Hepatic stellate cell (primary cell): ENCODE measurements around the gene CLIC1.

Experiments used
- DNase-seq: peaks from one replicate; pipeline ENCODE4 v3.0.0; 2011; ENCODE audit warnings: low spot score

CLIC1 gene

DNA sequence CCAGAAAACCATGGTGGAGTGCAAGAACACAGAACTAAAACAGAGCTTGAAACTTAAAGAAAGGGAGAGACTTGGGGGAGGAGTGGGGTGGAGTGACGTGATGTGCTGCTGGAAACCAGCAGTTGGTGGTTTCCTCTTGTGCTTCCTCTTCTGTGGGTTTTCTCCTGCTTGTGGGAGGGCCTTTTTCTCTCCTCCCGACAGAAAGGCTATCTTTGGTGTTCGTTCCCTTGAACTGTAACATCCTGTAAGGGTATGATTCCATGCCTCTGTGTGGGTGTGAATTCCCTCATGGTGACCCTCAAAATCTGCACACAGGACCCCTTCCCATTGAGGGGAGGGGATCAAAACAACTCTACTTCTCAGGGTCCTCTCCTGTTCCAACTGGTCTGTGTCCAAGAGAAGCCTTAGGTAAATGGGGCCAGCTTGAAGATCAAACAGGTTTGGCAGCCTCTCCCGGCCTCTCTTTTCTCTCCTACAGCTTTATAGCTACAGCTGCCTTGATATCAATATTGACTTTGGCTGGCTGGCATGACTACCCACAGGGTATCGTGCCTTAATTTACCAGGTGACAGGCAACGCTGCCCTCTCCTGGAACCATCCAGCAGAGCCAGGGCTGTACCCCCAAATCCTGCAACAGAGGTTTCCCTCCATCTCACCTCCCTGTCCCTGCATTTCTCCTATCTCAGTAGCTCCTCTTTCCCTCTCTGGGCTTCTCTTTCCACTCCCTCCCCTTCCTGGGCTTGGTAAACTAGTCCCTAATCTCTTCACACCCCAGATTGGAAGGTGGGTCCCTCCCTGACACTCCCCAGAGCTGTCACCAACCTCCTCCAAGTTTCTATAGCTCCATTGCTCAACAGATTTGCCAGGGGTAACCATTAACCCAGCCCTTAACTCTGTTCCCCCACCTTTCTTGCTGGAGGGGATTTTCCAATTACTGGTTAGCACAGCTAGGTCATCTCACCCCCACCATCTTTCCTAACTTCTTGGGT, 2.0 kb upstream of the CLIC1 start:
- peak; percentile 86 for DNase-seq

DNA sequence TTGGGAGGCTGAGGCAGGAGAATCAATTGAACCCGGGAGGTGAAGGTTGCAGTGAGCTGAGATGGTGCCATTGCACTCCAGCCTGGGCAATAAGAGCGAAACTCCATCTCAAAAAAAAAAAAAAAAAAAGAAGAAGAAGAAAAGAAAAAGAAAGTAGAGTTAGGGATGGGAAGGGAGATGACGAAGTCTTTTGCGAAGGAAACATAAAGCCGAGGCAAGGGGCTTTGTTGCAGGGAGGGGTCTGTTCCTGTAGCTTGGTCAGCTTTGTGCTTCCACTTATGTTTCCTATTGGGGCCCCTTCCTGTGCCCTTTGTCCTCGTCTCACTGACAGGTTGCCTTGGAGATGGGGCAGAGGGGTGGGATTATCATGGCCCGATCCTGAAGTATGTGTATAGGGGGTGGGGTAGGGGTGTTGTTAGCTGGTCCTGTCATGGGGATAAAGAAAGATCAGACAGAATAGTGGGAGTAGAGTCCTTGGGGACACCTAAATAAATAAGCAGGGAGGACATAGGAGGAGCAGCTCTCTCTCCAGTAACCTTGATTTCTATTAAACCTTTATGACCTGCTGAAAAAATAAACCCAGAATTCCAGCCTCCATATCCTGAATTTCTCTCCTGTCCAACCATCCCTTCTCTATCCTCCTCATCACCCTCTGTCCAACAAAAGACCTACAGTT, 1.1 kb upstream of the CLIC1 start:
- no peak for DNase-seq

DNA sequence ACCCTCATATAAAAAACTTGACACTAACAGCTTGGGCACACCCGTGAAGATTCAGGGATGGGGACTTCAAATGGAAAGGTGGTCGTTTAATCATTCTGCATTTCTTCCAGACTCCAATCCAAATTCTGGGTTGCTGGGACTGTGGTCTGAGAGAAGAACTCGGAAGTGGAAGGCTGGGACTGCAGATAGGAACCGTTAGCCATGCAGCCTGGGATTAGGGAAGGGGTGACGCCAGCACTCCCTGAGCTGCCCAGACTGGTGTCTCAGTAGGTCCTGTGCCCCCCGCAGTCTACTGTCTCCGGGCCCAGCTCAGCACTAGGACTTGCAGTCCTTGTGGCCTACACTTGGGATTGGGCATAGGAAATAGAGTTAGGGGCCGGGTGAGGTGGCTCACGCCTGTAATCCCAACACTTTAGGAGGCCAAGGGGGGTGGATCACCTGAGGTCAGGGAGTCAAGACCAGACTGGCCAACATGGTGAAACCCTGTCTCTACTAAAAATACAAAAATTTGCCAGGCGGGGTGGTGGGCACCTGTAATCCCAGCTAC, 511 bp upstream of the CLIC1 start:
- no peak for DNase-seq

DNA sequence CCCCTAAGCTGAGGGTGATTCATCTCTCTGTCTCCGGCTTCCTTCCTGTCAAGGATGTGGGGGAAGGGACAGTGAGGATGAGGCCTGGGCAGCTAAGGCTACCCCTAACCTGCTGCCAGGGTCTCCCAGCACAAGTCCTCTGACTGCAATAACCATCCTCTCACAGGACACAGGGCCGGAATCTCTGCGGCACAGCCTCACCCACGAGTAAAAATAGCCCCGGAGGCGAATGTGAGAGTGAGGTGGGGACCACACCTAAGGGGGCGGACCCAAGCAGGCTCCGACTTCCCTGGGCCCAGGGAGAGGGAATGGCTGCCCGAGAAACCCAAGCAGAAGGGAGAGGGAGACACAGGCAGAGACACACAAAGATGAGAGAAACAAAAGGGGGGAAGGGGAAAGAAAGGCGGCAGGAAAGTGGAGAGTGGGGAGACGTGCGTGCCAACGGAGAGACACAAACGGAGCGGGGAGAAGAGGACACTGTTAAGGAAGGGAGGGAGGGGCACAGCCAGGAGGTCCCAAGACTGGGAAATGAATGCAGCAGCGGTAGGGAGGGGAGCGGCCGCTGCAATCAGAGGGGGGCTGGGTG, 1.4 kb downstream of the CLIC1 start:
- peak; percentile 81 for DNase-seq

DNA sequence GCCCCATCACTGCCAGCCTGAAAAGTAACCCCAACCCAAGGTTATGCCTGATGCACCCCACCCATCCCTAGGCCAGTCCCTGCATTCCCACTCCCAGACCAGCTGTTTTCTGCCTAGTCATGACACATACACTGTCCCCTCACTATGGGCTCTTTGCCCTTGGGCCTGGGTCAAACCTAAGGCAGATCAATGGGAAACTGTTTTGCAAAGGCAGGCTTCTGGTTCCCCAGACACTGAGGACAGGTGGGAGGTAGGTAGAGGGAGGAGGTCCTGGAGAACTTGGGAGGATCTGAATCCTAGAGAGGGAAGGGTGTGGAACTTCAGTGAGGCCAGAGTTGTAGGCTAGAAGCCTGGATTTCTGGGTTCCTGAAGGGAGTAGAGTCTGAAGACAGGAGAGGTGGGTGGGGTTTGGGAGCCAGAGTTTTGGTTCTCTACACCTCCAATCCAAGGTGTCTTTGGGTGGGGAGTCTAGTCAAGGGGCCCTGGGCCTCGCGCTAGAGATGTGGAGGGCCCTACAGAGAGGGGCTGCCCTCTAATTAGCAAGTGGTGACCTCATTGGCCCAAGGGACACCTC, 2.0 kb downstream of the CLIC1 start:
- DNase-seq: no peak

DNA sequence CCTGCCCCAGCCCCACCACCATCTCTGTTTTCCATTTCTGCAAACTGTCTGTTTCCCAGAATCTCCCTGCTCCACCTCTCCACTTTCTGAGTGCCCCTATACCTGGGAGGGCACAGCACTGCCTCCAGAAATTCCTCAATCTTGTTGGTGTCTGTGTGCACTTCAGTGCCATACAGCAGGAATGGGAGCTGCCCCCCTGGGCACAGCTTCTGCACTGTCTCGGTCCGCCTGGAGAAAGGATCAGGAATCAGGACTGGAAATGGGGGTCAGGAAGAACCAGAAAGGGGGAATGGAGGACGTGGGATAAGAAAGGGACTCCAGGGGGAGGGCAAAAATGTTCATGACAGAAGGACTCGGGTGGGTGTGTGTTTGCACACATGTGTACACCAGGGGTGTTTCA, 2.6 kb downstream of the CLIC1 start:
- no peak for DNase-seq

DNA sequence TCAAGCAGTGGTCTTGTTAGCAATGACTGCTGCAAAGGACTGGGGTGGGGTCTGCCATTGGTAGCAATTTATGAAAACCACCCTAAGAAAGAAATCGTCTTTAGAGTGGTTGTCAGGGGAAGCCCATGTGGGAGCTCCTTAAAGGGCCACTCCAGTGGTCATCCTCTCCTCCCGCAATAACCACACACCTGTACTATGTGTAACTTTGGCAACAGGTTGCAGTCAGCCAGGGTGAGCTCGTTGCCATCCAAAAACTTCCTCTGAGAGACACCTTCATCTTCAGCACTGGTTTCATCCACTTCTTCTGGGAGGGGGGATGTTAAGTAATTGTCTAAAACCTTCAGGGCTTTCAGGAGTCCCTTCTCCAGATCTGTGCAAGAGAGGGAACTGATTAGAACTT, 4.3 kb downstream of the CLIC1 start:
- no peak for DNase-seq

DNA sequence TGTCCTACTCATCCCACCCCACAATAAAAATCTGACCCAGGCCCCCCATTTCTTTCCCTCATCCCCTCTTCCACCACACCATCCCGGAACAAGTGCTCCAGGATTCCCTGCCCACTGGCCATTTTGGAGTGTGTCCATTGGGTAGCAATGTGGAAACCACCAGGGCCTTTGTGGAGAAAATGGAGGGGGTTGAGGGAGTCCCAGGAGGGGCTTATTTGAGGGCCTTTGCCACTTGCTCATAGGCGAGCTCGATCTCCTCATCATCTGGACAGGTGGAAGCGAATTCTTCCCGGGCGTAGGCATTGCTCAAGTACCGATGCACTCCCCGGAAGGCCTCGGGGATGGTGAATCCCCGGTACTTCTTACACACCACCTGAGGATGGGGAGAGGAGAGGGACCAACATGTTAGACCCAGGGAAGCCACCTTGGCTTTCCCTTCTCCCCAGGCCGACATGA, 5.7 kb downstream of the CLIC1 start:
- no peak for DNase-seq

DNA sequence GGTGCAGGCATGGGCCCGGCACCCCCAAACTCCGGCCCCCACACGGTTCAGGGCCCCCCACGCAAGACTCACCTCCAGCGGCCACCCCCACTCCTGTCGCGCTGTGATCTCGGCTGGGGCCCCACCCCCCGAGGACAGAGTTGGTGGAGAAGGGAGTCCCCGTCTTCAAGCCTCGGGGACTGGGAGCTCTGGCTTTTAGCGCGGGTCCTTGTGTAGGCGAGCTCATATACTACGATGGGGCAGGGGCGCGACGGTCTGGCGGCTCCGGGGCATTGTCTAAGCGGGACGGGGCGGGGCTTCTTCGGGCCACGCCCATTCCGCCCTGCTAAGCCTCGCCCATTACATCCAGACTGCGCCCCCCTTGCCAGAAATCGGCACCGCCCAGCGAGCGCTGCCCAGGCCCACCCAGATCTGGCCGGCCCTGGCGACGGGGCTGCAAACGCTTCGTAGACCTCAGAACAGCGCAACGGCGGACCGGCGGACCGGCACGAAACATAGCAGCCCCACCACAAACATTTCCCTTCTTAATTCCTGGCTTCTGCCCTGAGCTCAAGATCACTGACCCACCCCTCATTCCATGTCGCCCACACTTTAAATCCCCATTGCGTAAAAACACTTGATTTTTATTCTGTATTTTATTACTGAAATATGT, 6.2 kb downstream of the CLIC1 start:
- peak; percentile 86 for DNase-seq

DNA sequence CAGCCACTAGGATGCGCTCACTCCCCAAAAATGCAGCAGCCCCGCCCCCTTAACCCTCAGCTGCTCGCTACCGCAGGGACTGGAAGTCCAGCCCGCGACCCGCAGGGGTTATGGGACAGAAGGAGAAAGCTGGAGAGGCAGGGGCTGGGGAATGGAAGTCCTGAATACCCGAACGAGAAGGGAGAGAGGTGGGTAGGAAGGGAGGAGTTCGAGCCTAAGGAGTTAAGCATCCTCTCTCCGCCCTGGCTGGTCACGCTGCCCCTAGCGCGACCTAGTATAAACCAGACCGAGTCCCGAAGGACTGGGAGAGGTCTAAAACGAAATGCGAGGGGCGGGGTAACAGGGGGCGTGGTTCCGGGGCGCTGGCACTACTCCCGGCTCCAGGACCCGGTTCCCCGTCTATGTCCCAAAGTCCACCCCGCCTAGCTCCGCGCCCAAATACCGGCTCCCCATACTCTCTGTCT, 6.8 kb downstream of the CLIC1 start:
- DNase-seq: peak; percentile 96

DNA sequence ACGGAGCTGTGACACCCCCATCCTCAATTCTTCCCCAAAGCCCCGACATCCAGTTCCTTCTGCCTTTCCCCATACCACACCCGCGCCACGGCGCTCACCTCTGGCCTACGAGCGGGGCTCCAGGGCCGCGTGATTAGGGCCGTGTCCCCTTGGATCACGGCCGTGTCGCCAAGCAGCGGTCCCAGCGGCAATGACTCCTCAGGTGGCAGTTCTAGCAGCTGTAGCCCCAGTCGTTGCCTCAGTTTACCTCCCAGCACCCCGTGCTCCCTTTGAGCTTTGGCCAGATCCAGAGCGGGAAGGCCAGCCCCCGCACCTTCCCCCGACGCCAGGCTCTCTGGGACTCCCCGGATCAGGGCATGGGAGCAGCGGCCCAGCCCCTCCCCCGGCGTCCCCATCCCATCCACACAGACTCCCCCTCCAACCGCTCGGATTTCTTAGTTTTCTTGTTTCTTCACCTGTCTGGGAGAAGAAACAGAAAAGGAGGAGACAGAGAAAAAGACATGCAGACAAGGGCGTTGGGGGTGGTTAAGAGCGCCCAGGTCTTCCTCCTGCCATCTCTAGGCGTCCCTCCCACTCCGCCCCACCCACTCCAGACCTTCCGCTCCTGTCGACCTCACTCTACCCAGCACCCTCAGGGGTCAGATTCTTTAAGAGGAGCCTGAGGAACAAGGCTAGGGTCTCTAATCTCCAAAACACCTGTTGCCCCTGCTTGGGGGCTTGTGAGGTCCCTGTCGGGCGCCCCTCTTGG, 7.4 kb downstream of the CLIC1 start, which contains the start of gene DDAH2:
Gene DDAH2 (minus strand): TSS at position 533 of the 748 bp plus-strand sequence. CDS start 138 bp downstream, at position 395.
- DNase-seq: no peak

DNA sequence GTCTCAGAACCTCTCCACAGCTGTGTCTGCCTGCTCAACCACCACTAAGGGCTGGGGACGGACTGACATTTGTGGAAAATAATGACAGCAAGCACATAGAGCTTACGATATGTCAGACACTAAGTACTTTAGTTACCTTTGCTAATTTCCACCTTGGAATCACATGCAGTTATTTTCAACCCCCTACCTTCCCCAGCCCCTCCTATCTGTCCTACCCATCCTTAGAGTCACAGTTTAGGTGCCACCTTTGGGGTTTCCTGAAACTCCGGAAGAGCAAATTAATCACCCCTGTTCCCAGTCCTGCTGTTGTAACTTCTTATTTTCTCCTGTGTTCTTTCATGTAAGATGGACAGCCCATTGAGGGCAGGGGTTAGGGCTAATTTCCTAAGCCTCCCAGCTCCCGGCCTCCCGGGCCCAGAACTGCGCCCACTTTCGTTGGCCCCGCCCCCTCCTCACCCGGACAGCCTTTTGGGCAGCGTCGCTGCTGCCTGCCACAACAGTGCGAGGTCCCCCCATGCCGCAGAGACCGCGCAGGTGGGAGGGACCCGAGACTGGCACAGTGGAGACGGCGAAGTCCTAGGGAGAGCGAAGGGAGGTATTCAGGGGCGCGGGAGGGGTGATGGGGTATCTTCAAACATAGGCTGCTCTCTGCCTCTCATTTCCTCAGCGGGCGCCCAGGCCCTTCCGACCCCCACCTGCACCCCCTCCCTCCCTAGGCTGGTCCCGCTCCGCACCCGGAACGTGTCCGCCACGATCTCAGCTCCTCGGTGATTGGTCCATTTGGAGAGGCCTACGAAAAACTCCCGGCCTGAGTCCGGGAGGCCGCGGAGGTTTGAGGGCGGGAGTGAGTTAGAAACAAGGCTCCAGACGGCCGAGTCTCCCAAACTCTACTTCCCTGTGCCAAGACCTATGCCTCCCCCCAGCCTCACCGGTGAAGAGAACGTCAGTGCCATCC, 8.3 kb downstream of the CLIC1 start:
- DNase-seq: no peak

DNA sequence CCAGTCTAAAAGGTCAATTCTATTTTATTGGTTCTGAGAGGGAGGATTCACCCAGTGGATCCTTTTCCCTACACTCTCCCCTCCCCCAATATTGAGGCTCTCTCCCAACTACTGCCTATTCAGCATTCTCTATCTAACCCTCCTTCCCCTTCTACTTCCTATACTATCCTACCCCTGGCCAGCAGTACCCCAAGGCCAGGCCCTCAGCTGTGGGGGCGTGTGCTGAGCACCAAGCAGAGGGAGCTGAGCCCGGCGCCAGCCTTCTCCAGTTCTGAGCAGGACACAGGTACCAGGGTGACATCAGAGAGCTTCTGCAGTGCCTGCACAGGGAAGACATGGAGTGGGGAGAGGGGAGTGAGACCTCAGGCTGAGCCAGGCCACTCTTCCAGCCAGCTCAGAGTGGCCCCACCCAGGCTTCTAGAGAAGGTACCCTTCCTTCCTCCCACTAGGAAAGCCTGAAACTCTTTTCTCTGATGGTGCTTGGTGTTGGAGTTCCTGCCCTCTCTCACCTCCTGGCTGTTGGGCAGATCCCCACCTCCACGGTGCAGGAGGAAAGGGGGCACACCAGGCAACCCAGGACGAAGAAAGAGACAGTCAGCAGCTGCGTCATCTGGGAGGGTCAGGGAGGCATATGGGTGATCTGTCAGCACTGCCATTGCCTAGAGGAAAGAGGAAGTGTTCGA, 9.2 kb downstream of the CLIC1 start:
- no peak for DNase-seq

DNA sequence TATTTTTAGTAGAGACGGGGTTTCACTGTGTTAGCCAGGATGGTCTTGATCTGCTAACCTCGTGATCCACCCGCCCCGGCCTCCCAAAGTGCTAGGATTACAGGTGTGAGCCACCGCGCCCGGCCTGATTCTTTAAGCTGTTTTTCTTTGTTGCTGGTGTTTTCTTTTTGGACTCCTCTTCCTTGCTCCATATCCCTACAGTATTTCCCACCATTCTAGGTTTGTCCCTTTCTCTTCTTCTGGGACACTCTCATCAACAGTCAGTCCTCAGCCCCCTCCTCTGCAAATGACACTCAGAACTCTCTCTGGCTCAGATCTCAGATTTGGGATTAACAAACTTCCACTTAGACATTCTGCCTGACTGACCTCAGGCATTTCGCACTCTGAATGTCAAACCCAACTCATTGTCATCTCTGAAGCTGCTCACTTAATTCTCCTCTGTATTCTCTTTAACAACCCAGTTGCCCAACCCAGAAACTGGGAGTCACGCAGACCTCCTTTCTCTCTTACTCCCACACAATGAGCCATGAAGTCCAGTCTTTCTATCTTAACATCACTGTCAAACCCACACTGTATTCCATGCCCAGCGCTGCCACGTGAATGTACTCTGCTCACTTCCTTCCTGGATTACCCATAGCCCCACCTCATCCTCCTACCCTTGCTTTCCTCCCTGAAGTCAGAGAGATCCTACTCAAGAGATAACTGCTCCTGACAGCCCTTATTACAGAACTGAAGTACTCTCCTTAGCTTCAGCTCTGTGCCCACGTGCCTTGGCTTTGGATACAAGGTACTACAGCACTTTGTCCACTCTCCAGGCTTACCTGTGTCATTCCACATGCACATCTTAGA, 10.6 kb downstream of the CLIC1 start:
- no peak for DNase-seq

DNA sequence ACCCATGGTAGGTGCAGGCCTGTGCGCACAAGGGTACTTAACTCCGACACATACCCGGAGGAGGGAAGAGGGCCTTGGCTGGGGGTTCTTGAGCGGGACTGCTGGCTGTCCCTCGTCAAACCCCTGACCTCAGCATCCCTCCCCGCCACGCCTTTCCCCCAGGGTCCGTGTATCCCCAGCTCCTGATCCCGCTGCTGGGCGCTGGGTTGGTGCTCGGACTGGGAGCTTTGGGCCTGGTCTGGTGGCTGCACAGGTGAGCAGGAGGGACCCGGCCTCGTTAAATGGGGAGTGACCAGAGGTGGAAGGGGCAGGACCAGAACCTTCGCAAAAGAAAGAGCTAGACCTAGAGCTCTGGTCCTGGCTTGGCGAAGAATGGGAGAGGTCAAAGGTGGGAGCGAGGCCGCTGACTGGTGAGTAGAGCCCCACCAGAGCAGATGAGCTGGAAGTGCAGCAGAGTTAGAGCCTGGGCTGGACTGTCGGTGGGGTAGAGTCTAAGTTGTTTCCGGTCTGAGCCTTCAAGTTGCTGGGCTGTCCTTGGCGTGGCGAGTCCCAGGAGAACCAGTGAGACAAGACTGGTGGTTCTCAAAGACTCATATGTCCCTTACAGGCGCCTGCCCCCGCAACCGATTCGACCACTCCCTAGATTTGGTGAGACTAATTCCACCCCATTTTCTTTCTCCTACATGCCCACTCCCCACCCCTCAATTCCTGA, 12.2 kb downstream of the CLIC1 start:
- DNase-seq: no peak

DNA sequence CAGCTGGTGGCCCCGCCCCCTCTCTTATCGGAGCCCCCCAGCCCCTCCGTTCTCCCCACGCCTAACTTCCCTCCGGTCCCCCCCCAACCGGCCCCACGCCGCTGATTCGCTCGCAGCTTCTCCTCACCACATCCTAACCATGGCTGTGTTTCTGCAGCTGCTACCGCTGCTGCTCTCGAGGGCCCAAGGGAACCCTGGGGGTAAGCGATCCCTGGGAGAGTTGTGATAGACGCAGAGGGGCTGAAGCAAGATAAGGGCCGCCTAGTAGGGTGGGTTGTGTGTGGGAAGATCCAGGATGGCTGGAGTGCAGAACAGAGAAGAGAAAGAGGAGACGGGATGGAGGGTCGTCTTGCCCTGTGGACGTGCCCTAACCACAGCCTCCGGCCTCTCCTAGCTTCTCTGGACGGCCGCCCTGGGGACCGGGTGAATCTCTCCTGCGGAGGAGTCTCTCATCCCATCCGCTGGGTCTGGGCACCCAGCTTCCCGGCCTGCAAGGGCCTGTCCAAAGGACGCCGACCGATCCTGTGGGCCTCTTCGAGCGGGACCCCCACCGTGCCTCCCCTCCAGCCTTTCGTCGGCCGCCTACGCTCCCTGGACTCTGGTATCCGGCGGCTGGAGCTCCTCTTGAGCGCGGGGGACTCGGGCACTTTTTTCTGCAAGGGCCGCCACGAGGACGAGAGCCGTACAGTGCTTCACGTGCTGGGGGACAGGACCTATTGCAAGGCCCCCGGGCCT, 12.9 kb downstream of the CLIC1 start, which contains the start of gene MPIG6B:
Gene MPIG6B (plus strand): TSS at position 129 of the 735 bp plus-strand sequence. CDS start 11 bp downstream, at position 140.
- DNase-seq: no peak
